ENCODE measurements around the gene AGR3.

- TF ChIP-seq ZBTB7A (tag by site-specific recombination; IDR thresholded peaks at IDR 0.05; ENCODE audit: low read depth) (no peak), ZNF449 (tag by site-specific recombination; IDR thresholded peaks at IDR 0.05) (no peak), PATZ1 (tag by site-specific recombination; IDR thresholded peaks at IDR 0.05) (no peak), CTCF (tag by site-specific recombination; IDR thresholded peaks at IDR 0.05) (no peak), ZNF292 (tag by site-specific recombination; IDR thresholded peaks at IDR 0.05; ENCODE audit: borderline replicate concordance, low read depth) (no peak), YY1 (tag by site-specific recombination; IDR thresholded peaks at IDR 0.05) (no peak), TCF7L2 (IDR thresholded peaks at IDR 0.05; ENCODE audit: borderline replicate concordance, low read depth, low read length) (no peak), MYNN (tag by site-specific recombination; IDR thresholded peaks at IDR 0.05; ENCODE audit: borderline replicate concordance) (no peak), TSHZ1 (tag by site-specific recombination; IDR thresholded peaks at IDR 0.05; ENCODE audit: borderline replicate concordance) (no peak), ZNF423 (tag by site-specific recombination; IDR thresholded peaks at IDR 0.05) (no peak), ZNF341 (tag by site-specific recombination; IDR thresholded peaks at IDR 0.05; ENCODE audit: low read depth) (no peak), KLF17 (tag by site-specific recombination; IDR thresholded peaks at IDR 0.05) (no peak)
These were observed 23.7 kb upstream of the AGR3 start for GRCh38 chr7:16905300-16906044.

All from HEK293 (cell line).